HepG2 (cell line): ENCODE measurements around the gene MZF1. TPM values are rescaled to one million over a fixed set of nuclear protein-coding genes. Genes with fewer than 3 reads are reported as not detected.

Source experiments
- ASH2L ChIP-seq: fragments of 300-600, 200-600 bp; sonication (generic); IDR thresholded peaks from 2 replicates; pipeline ENCODE4 v1.7.0; 2017; ENCODE audit warnings: low read depth, mild to moderate bottlenecking, moderate library complexity, mixed read lengths, low read length; ENCODE audit not compliant: insufficient read length
- ATAD3A ChIP-seq: sonication (generic); formaldehyde crosslinking; IDR thresholded peaks from 2 replicates; pipeline ENCODE4 v1.4.0; 2020; ENCODE audit warnings: missing genetic modification reagents
- JUN ChIP-seq: sonication (generic); formaldehyde crosslinking; IDR thresholded peaks from 2 replicates; pipeline ENCODE4 v1.4.0; 2020; ENCODE audit warnings: mild to moderate bottlenecking, missing genetic modification reagents
- MAZ ChIP-seq, 2 experiments: sonication (generic) in 1 of 2; formaldehyde crosslinking in 1 of 2; IDR thresholded peaks; 2 replicates each; pipeline versions ENCODE4 v1.5.0 to v1.6.1; 2012 to 2020; ENCODE audit warnings: low read depth in 2 of 2, mild to moderate bottlenecking in 2 of 2, borderline replicate concordance in 1 of 2, improper control_type of control experiment in 1 of 2, low read length in 1 of 2, missing genetic modification reagents in 1 of 2, moderate library complexity in 1 of 2
- REST ChIP-seq, 2 experiments: IDR thresholded peaks; 2 replicates each; pipeline ENCODE4 v1.6.1; 2011 to 2012; ENCODE audit warnings: low read length in 2 of 2, borderline replicate concordance in 1 of 2, low read depth in 1 of 2, mild to moderate bottlenecking in 1 of 2, moderate library complexity in 1 of 2
- SALL1 ChIP-seq: sonication (generic); formaldehyde crosslinking; IDR thresholded peaks from 2 replicates; pipeline ENCODE4 v1.8.0; 2022; ENCODE audit warnings: mild to moderate bottlenecking, missing genetic modification reagents
- SOX13 ChIP-seq, 3 experiments: fragments of 450-650 bp in 1 of 3; sonication (generic) in 1 of 3; formaldehyde crosslinking in 1 of 3; IDR thresholded peaks in 2 of 3; conservative IDR thresholded peaks in 1 of 3; 2 replicates each; pipeline versions ENCODE4 v1.5.0 to v1.6.1; 2016 to 2020; ENCODE audit warnings: antibody characterized with exemption in 1 of 3, mild to moderate bottlenecking in 1 of 3, missing compliant biosample characterization in 1 of 3, missing genetic modification reagents in 1 of 3, moderate library complexity in 1 of 3
- SP4 ChIP-seq: sonication (generic); formaldehyde crosslinking; IDR thresholded peaks from 2 replicates; pipeline ENCODE4 v1.8.1; 2023; ENCODE audit warnings: mild to moderate bottlenecking, missing genetic modification reagents
- ZBED4 ChIP-seq: sonication (generic); formaldehyde crosslinking; IDR thresholded peaks from 2 replicates; pipeline ENCODE4 v1.4.0; 2020; ENCODE audit warnings: missing genetic modification reagents, borderline replicate concordance
- ZKSCAN8 ChIP-seq: IDR thresholded peaks from 2 replicates; pipeline ENCODE4 v1.6.1; 2016; ENCODE audit warnings: borderline replicate concordance, missing genetic modification reagents, missing compliant biosample characterization
- ZNF557 ChIP-seq: sonication (generic); formaldehyde crosslinking; IDR thresholded peaks from 2 replicates; pipeline ENCODE4 v1.4.0; 2020; ENCODE audit warnings: missing genetic modification reagents
- ZNF616 ChIP-seq: sonication (generic); formaldehyde crosslinking; IDR thresholded peaks from 2 replicates; pipeline ENCODE4 v1.5.0; 2020; ENCODE audit warnings: low read depth, mild to moderate bottlenecking, missing genetic modification reagents
- ZNF704 ChIP-seq: sonication (generic); formaldehyde crosslinking; IDR thresholded peaks from 2 replicates; pipeline ENCODE4 v1.8.1; 2023; ENCODE audit warnings: mild to moderate bottlenecking, inconsistent platforms, moderate library complexity, missing genetic modification reagents, borderline replicate concordance
- ZZZ3 ChIP-seq: sonication (generic); formaldehyde crosslinking; IDR thresholded peaks from 2 replicates; pipeline ENCODE4 v1.4.0; 2020; ENCODE audit warnings: missing genetic modification reagents, mild to moderate bottlenecking, borderline replicate concordance
- polyA plus RNA-seq, 8 experiments: library from polyadenylated mRNA; depleted of rRNA in 3 of 8; stranded (reverse) in 7 of 8; unstranded in 1 of 8; fragments of >200 nt; fragmentation: Illumina TruSeq in 4 of 8; extraction: Trizol in 4 of 8; gene quantifications; 2 replicates each; pipeline versions ENCODE4 v1.2.1 to v1.2.3, GENCODE V29; 2011 to 2016; ENCODE audit warnings: low read depth in 4 of 8, missing spikeins in 1 of 8, mixed read lengths in 1 of 8; ENCODE audit not compliant: insufficient read depth in 1 of 8
- total RNA-seq, 5 experiments: library from RNA; depleted of rRNA; stranded (reverse); fragments of >200 nt; fragmentation: Illumina TruSeq; extraction: Trizol; gene quantifications; 2 replicates each; pipeline ENCODE4 v1.2.3, GENCODE V29; 2016; ENCODE audit warnings: low read depth in 1 of 5
- TF ChIP-seq, protein P1 (sequence below): sonication (generic); formaldehyde crosslinking; IDR thresholded peaks from 2 replicates; pipeline ENCODE4 v1.8.1; 2023; ENCODE audit warnings: missing genetic modification reagents, inconsistent platforms, borderline replicate concordance

Gene MZF1
- total and polyA plus RNA-seq, 2 of the 13 experiments (the other 11 are each of a cell fraction or from before 2014, with no cell fraction given): 3.1 to 8.1 TPM

- TF ChIP-seq ZBED4: no peak
- TF ChIP-seq SOX13 (IDR thresholded peaks at IDR 0.05): no peak
- 0 out of 4 replicates have a peak, but pooled peaks of 1 of the 2 experiments have one; percentile 14 for TF ChIP-seq SOX13 (CRISPR knock-in tag; conservative IDR thresholded peaks at IDR 0.05 in 1 of 2, IDR thresholded peaks at IDR 0.05 in 1 of 2)
- 0 out of 2 replicates have a peak, but pooled peaks have one; percentile 46 for TF ChIP-seq ZNF557 (CRISPR knock-in tag)
- no peak for TF ChIP-seq ATAD3A (CRISPR knock-in tag)
- TF ChIP-seq ZNF704: 0 out of 2 replicates have a peak, but pooled peaks have one; percentile 27
- peak; percentile 38 for TF ChIP-seq ZZZ3 (CRISPR knock-in tag)
- TF ChIP-seq ASH2L: peak; percentile 52
- TF ChIP-seq REST (IDR thresholded peaks at IDR 0.05; ENCODE audit: borderline replicate concordance in 1 of 2, low read depth in 1 of 2, low read length in 2 of 2): no peak
- 0 out of 2 replicates have a peak, but pooled peaks have one; percentile 48 for TF ChIP-seq ZKSCAN8
- peak; percentile 88 for TF ChIP-seq SP4 (CRISPR knock-in tag)
- TF ChIP-seq ZNF616 (CRISPR knock-in tag): peak; percentile 72; the same call in 1 of the 2 replicates
- peak; percentile 71; the same call in 1 of the 2 replicates for TF ChIP-seq JUN (CRISPR knock-in tag)
- TF ChIP-seq SALL1 (CRISPR knock-in tag): peak; percentile 60
- TF ChIP-seq, protein P1, sequence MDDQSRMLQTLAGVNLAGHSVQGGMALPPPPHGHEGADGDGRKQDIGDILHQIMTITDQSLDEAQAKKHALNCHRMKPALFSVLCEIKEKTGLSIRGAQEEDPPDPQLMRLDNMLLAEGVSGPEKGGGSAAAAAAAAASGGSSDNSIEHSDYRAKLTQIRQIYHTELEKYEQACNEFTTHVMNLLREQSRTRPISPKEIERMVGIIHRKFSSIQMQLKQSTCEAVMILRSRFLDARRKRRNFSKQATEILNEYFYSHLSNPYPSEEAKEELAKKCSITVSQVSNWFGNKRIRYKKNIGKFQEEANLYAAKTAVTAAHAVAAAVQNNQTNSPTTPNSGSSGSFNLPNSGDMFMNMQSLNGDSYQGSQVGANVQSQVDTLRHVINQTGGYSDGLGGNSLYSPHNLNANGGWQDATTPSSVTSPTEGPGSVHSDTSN (CRISPR knock-in tag): peak; percentile 39; the same call in 1 of the 2 replicates
- TF ChIP-seq MAZ (IDR thresholded peaks at IDR 0.05; ENCODE audit: borderline replicate concordance, low read depth, low read length): peak; percentile 11; the same call in 1 of the 2 replicates
- TF ChIP-seq MAZ (CRISPR knock-in tag; IDR thresholded peaks at IDR 0.05; ENCODE audit: low read depth): peak; percentile 56; the same call in 1 of the 2 replicates
Measured at GRCh38 chr19:58572818-58573657, at the start of gene MZF1 (continued).
